K562 (cell line): ENCODE measurements around the gene HAPLN3. TPM values are rescaled to one million over a fixed set of nuclear protein-coding genes. Genes with fewer than 3 reads are reported as not detected.

ENCODE experiments used
- ATAC-seq: fragments of 200-7000 bp; cut with Tn5 transposase; 3 replicates; pipeline ENCODE4 v1.9.1; 2020; ENCODE audit warnings: moderate library complexity
- BruUV-seq: library from RNA; stranded (reverse); fragments of 400-500 nt; replicated peaks from 2 replicates; lab custom pipeline; 2021; lab: Mats Ljungman, UMichigan
- CTCF ChIA-PET: fragments of 300-600 bp; formaldehyde crosslinking; extraction: SDS; loops from one replicate; lab custom pipeline; 2021; ENCODE audit warnings: low intra/inter-chr PET ratio; lab: Yijun Ruan, JAX
- POLR2A ChIA-PET: fragments of 300-600, 350-650 bp; sonication (Branson Sonifier 250); formaldehyde crosslinking; extraction: SDS; loops from one replicate; lab custom pipeline; 2021; ENCODE audit warnings: antibody characterized with exemption, inconsistent platforms; lab: Yijun Ruan, JAX
- DNase-seq, 4 experiments: peaks; one replicate each; pipeline versions ENCODE4 v3.0.0 to v3.0.0-alpha.2; 2011 to 2018; ENCODE audit warnings: low spot score in 3 of 4, mixed read lengths in 3 of 4; ENCODE audit errors: extremely low read depth in 1 of 4
- FAIRE-seq: peaks from 2 replicates; lab custom pipeline; 2011; peaks lifted over from hg19 to GRCh38; lab: Jason Lieb, UNC
- H2AFZ ChIP-seq: 2 replicates; pipeline ENCODE4 v1.6.0; 2011; ENCODE audit warnings: low read depth, low read length, control low read depth, inconsistent platforms
- H3K27ac ChIP-seq: fragments of 200-600 bp; 3 replicates; pipeline ENCODE4 v1.8.0; 2011; ENCODE audit warnings: low read depth, mild to moderate bottlenecking, control low read depth, inconsistent platforms, low read length, moderate library complexity, mixed read lengths; ENCODE audit errors: extremely low read depth
- H3K27me3 ChIP-seq, 2 experiments: fragments of 300-600 bp in 1 of 2; 2 replicates in 1 of 2; 3 replicates in 1 of 2; pipeline versions ENCODE4 v1.6.0 to v1.8.0; 2011; ENCODE audit warnings: inconsistent platforms in 2 of 2, low read length in 2 of 2, mild to moderate bottlenecking in 1 of 2, mixed read lengths in 1 of 2, moderate library complexity in 1 of 2; ENCODE audit not compliant: control insufficient read depth in 2 of 2, insufficient read depth in 2 of 2
- H3K36me3 ChIP-seq: fragments of 300-600 bp; 3 replicates; pipeline ENCODE4 v1.8.0; 2011; ENCODE audit warnings: mild to moderate bottlenecking, low read length, inconsistent platforms; ENCODE audit not compliant: control insufficient read depth, insufficient read depth
- H3K4me1 ChIP-seq, 2 experiments: fragments of 200-600 bp in 1 of 2; replicated peaks in 1 of 2; 2 replicates in 1 of 2; 3 replicates in 1 of 2; pipeline versions ENCODE4 v1.5.1 to v1.8.0; 2011; ENCODE audit warnings: inconsistent platforms in 2 of 2, low read length in 2 of 2, mild to moderate bottlenecking in 1 of 2, mixed read lengths in 1 of 2, moderate library complexity in 1 of 2; ENCODE audit not compliant: control insufficient read depth in 2 of 2, insufficient read depth in 2 of 2
- H3K4me2 ChIP-seq: 2 replicates; pipeline ENCODE4 v1.6.1; 2011; ENCODE audit warnings: low read length, control low read depth, inconsistent platforms, mixed read lengths; ENCODE audit not compliant: insufficient read depth
- H3K4me3 ChIP-seq: fragments of 200-600 bp; sonication (generic), shearing (Covaris generic); 2 replicates; pipeline ENCODE4 v1.5.1; 2016; ENCODE audit warnings: control low read depth, inconsistent platforms
- H3K79me2 ChIP-seq: fragments of 200-600 bp; 3 replicates; pipeline ENCODE4 v1.8.0; 2011; ENCODE audit warnings: low read length, inconsistent platforms; ENCODE audit not compliant: control insufficient read depth, insufficient read depth
- H3K9ac ChIP-seq, 2 experiments: 2 replicates each; pipeline versions ENCODE4 v1.6.0 to v1.6.1; 2011; ENCODE audit warnings: low read depth in 2 of 2, low read length in 2 of 2, control low read depth in 1 of 2, inconsistent platforms in 1 of 2, mild to moderate bottlenecking in 1 of 2, mixed read lengths in 1 of 2; ENCODE audit not compliant: insufficient read depth in 1 of 2
- H3K9me1 ChIP-seq: one replicate; pipeline ENCODE4 v1.6.0; 2011; ENCODE audit warnings: inconsistent platforms, mild to moderate bottlenecking, low read length, moderate library complexity; ENCODE audit not compliant: control insufficient read depth, insufficient read depth
- H3K9me3 ChIP-seq: replicated peaks from 2 replicates; pipeline ENCODE4 v1.5.1; 2011; ENCODE audit warnings: low read depth, low read length, inconsistent platforms; ENCODE audit not compliant: control insufficient read depth, insufficient read depth
- H4K20me1 ChIP-seq: replicated peaks from 2 replicates; pipeline ENCODE4 v1.6.1; 2011; ENCODE audit warnings: low read length, inconsistent platforms, mixed read lengths; ENCODE audit not compliant: control insufficient read depth, insufficient read depth
- ARHGAP35 ChIP-seq: fragments of 450-650 bp; IDR thresholded peaks from 2 replicates; pipeline ENCODE4 v1.6.1; 2018; ENCODE audit not compliant: partially characterized antibody
- C11orf30 ChIP-seq: fragments of 450-650 bp; IDR thresholded peaks from 2 replicates; pipeline ENCODE4 v1.6.1; 2016; ENCODE audit warnings: low read depth, mild to moderate bottlenecking
- KDM4B ChIP-seq, 2 experiments: fragments of 450-650 bp in 1 of 2; sonication (generic) in 1 of 2; IDR thresholded peaks; 2 replicates each; pipeline ENCODE4 v1.6.1; 2016 to 2017; ENCODE audit warnings: borderline replicate concordance in 2 of 2, antibody characterized with exemption in 1 of 2, low read depth in 1 of 2, mild to moderate bottlenecking in 1 of 2
- NELFE ChIP-seq: IDR thresholded peaks from 2 replicates; pipeline ENCODE4 v1.6.1; 2011; ENCODE audit warnings: mild to moderate bottlenecking; ENCODE audit not compliant: insufficient read depth, insufficient read length
- NFATC3 ChIP-seq: fragments of 450-650 bp; IDR thresholded peaks from 2 replicates; pipeline ENCODE4 v1.6.1; 2017; ENCODE audit warnings: mild to moderate bottlenecking
- PHTF2 ChIP-seq: fragments of 250-450 bp; sonication (Bioruptor Pico); IDR thresholded peaks from 2 replicates; pipeline ENCODE4 v1.5.0; 2021; ENCODE audit warnings: mild to moderate bottlenecking
- TARDBP ChIP-seq: fragments of 450-650 bp; IDR thresholded peaks from 2 replicates; pipeline ENCODE4 v1.6.1; 2016
- ZNF79 ChIP-seq: fragments of 250-450 bp; sonication (Bioruptor Pico); IDR thresholded peaks from 2 replicates; pipeline ENCODE4 v1.4.0; 2020; ENCODE audit warnings: low read depth, mild to moderate bottlenecking, moderate library complexity
- WGBS: fragments of 100-300 bp; shearing (Covaris generic); methylation state at CpG from one replicate; pipeline ENCODE4 v1.1.6; 2016; ENCODE audit warnings: low coverage, mixed read lengths; ENCODE audit not compliant: insufficient coverage; ENCODE audit errors: missing lambda C conversion rate; 5-methylcytosine and 5-hydroxymethylcytosine counted together
- in situ Hi-C: fragments of 300-500 bp; cut with MboI; formaldehyde crosslinking; loops from 4 replicates; pipeline ENCODE4 v1.15.0; 2018; ENCODE audit warnings: inconsistent platforms, mixed read lengths
- intact Hi-C: fragments of 100-400 bp; cut with micrococcal nuclease; formaldehyde crosslinking; loops from 2 replicates; pipeline ENCODE4 v1.14.2; 2022
- polyA plus RNA-seq, 8 experiments: library from polyadenylated mRNA; depleted of rRNA in 4 of 8; stranded (reverse) in 5 of 8; unstranded in 3 of 8; fragments of >200 nt; fragmentation: Nextera tagmentation in 2 of 8; fragmentation: Illumina TruSeq in 1 of 8; extraction: Ambion mirVana in 2 of 8; extraction: Trizol in 1 of 8; gene quantifications; 2 replicates each; pipeline versions ENCODE4 v1.2.1 to v1.2.3, GENCODE V29; 2011 to 2014; ENCODE audit warnings: inconsistent platforms in 1 of 8, missing spikeins in 1 of 8
- total RNA-seq, 7 experiments: library from RNA; depleted of rRNA in 6 of 7; stranded (reverse); fragments of >200 nt in 6 of 7; fragmentation: Illumina TruSeq in 2 of 7; extraction: Trizol in 2 of 7; gene quantifications; 2 replicates each; pipeline versions ENCODE4 v1.2.1 to v1.2.3, GENCODE V29; 2011 to 2021; ENCODE audit warnings: low replicate concordance in 1 of 7
- TF ChIP-seq, protein P1 (sequence below), 2 experiments: fragments of 200-800 bp in 1 of 2; sonication (Bioruptor generic) in 1 of 2; sonication (generic) in 1 of 2; formaldehyde crosslinking in 1 of 2; IDR thresholded peaks in 1 of 2; conservative IDR thresholded peaks in 1 of 2; 2 replicates each; pipeline versions ENCODE4 v1.5.0 to v1.6.1; 2016 to 2020; ENCODE audit warnings: missing compliant biosample characterization in 1 of 2, missing genetic modification characterization in 1 of 2, missing genetic modification reagents in 1 of 2
- TF ChIP-seq, protein P2 (sequence below): fragments of 200-800 bp; sonication (Bioruptor generic); IDR thresholded peaks from 2 replicates; pipeline ENCODE4 v1.6.1; 2017; ENCODE audit warnings: missing genetic modification characterization, missing compliant biosample characterization
- TF ChIP-seq, protein P3 (sequence below): fragments of 250-450 bp; sonication (Bioruptor Pico); IDR thresholded peaks from 2 replicates; pipeline ENCODE4 v1.8.0; 2022; ENCODE audit warnings: moderate library complexity, mild to moderate bottlenecking, inconsistent platforms
- TF ChIP-seq, protein P4 (sequence below): sonication (generic); formaldehyde crosslinking; IDR thresholded peaks from 2 replicates; pipeline ENCODE4 v1.8.1; 2023; ENCODE audit warnings: mild to moderate bottlenecking, missing genetic modification reagents

HAPLN3 gene
- total and polyA plus RNA-seq, 9 of the 15 experiments (the other 6 are each of a cell fraction or from before 2014, with no cell fraction given) = 0.04 to 2.4 (median 0.65) TPM

DNA sequence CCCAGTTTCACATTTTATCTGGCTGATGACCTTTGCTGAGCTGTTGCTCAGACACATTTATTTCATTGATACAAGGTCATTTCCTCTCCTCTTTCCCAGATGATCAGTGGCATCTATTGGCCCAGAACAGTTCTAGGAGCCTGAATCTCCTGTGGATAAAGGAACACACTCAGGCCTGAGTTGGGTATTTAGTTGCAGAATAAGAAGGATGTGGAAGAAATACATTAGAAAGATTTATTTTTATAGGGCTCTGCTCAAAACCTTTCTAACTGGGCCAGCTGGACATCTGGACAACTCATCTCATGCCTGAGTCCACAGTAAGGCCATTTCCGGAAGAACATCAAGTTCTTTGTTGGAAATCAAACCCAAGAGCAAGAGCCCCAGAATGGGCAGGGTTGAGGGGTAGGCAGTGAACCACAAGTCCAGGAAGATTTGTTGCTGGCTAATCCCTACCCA, 37.6 kb upstream of the HAPLN3 start:
- in situ Hi-C loops = no loop called here
- Histone ChIP-seq H3K9me1 (no peaks in the 10 kb centered on the region), H3K27ac (no peak overlapping the region), H3K27me3 (no peaks in the 10 kb centered on the region), H3K79me2 (no peaks in the 10 kb centered on the region), H4K20me1 (no peaks in the 10 kb centered on the region), H3K4me1 (peaks cover 0 to 9% of the 10 kb centered on the region in 2 experiments; a peak in 2 of 5 replicates), H2AFZ (no peak overlapping the region), H3K4me3 (no peak overlapping the region), H3K9ac (no peak overlapping the region), H3K36me3 (no peaks in the 10 kb centered on the region), H3K9me3 (peaks cover 3% of the 10 kb centered on the region; the same call in 1 of the 2 replicates), H3K4me2 (no peak overlapping the region)
- CTCF ChIA-PET = no interaction called here
- POLR2A ChIA-PET = no interaction called here
- no peak for FAIRE-seq
- WGBS = 56% methylated on average over 1 of the region's 1 CpG
- DNase-seq = no peak
- intact Hi-C loops = no loop called here
- ATAC-seq = no peak
- BruUV-seq = no TSS peak
- no peak for TF ChIP-seq NELFE
- TF ChIP-seq TARDBP = no peak
- no peak for TF ChIP-seq NFATC3
- TF ChIP-seq, protein P1, sequence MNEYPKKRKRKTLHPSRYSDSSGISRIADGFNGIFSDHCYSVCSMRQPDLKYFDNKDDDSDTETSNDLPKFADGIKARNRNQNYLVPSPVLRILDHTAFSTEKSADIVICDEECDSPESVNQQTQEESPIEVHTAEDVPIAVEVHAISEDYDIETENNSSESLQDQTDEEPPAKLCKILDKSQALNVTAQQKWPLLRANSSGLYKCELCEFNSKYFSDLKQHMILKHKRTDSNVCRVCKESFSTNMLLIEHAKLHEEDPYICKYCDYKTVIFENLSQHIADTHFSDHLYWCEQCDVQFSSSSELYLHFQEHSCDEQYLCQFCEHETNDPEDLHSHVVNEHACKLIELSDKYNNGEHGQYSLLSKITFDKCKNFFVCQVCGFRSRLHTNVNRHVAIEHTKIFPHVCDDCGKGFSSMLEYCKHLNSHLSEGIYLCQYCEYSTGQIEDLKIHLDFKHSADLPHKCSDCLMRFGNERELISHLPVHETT (CRISPR knock-in tag; conservative IDR thresholded peaks at IDR 0.05 in 1 of 2, IDR thresholded peaks at IDR 0.05 in 1 of 2) = no peak
- TF ChIP-seq, protein P2, sequence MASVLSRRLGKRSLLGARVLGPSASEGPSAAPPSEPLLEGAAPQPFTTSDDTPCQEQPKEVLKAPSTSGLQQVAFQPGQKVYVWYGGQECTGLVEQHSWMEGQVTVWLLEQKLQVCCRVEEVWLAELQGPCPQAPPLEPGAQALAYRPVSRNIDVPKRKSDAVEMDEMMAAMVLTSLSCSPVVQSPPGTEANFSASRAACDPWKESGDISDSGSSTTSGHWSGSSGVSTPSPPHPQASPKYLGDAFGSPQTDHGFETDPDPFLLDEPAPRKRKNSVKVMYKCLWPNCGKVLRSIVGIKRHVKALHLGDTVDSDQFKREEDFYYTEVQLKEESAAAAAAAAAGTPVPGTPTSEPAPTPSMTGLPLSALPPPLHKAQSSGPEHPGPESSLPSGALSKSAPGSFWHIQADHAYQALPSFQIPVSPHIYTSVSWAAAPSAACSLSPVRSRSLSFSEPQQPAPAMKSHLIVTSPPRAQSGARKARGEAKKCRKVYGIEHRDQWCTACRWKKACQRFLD (CRISPR knock-in tag) = no peak
- TF ChIP-seq KDM4B (IDR thresholded peaks at IDR 0.05; ENCODE audit: borderline replicate concordance in 2 of 2, low read depth in 1 of 2) = no peak
- TF ChIP-seq PHTF2 = no peak
- TF ChIP-seq ARHGAP35 = no peak
- no peak for TF ChIP-seq C11orf30
- TF ChIP-seq, protein P3, sequence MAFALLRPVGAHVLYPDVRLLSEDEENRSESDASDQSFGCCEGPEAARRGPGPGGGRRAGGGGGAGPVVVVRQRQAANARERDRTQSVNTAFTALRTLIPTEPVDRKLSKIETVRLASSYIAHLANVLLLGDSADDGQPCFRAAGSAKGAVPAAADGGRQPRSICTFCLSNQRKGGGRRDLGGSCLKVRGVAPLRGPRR (CRISPR knock-in tag) = no peak
- TF ChIP-seq, protein P4, sequence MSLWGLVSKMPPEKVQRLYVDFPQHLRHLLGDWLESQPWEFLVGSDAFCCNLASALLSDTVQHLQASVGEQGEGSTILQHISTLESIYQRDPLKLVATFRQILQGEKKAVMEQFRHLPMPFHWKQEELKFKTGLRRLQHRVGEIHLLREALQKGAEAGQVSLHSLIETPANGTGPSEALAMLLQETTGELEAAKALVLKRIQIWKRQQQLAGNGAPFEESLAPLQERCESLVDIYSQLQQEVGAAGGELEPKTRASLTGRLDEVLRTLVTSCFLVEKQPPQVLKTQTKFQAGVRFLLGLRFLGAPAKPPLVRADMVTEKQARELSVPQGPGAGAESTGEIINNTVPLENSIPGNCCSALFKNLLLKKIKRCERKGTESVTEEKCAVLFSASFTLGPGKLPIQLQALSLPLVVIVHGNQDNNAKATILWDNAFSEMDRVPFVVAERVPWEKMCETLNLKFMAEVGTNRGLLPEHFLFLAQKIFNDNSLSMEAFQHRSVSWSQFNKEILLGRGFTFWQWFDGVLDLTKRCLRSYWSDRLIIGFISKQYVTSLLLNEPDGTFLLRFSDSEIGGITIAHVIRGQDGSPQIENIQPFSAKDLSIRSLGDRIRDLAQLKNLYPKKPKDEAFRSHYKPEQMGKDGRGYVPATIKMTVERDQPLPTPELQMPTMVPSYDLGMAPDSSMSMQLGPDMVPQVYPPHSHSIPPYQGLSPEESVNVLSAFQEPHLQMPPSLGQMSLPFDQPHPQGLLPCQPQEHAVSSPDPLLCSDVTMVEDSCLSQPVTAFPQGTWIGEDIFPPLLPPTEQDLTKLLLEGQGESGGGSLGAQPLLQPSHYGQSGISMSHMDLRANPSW = no peak
- no peak for TF ChIP-seq ZNF79 (CRISPR knock-in tag)
